MM.1S (cell line): ENCODE data around the gene EXOSC3.

Experiments
- DNase-seq: peaks from one replicate; pipeline ENCODE4 v3.0.0-alpha.2; 2015
- H2AFZ ChIP-seq: fragments of 300-600 bp; sonication (generic); 2 replicates; pipeline ENCODE4 v1.6.0; 2016; ENCODE audit warnings: antibody characterized with exemption, low read length
- H3F3A ChIP-seq: fragments of 300-600 bp; sonication (generic); 2 replicates; pipeline ENCODE4 v1.6.1; 2016; ENCODE audit warnings: mild to moderate bottlenecking, antibody characterized with exemption, low read length, moderate library complexity, mixed read lengths; ENCODE audit not compliant: insufficient read depth
- H3K27ac ChIP-seq: fragments of 300-600 bp; sonication (generic); 2 replicates; pipeline ENCODE4 v1.5.1; 2016; ENCODE audit warnings: mild to moderate bottlenecking, low read length
- H3K27me3 ChIP-seq: fragments of 300-600 bp; sonication (generic); replicated peaks from 2 replicates; pipeline ENCODE4 v1.6.0; 2016; ENCODE audit warnings: low read length; ENCODE audit not compliant: insufficient read depth
- H3K36me3 ChIP-seq: fragments of 300-600 bp; sonication (generic); replicated peaks from 2 replicates; pipeline ENCODE4 v1.6.1; 2016; ENCODE audit warnings: mild to moderate bottlenecking, low read length, mixed read lengths; ENCODE audit not compliant: insufficient read depth
- H3K4me1 ChIP-seq: fragments of 300-600 bp; sonication (generic); 2 replicates; pipeline ENCODE4 v1.6.1; 2016; ENCODE audit warnings: low read length, mixed read lengths
- H3K4me2 ChIP-seq: fragments of 300-600 bp; sonication (generic); 2 replicates; pipeline ENCODE4 v1.6.0; 2016; ENCODE audit warnings: low read depth, low read length
- H3K4me3 ChIP-seq: fragments of 300-600 bp; sonication (generic); 2 replicates; pipeline ENCODE4 v1.5.1; 2016; ENCODE audit warnings: low read length, mixed read lengths
- H3K79me2 ChIP-seq: fragments of 300-600 bp; sonication (generic); 2 replicates; pipeline ENCODE4 v1.6.1; 2016; ENCODE audit warnings: mixed run types, low read length, mixed read lengths
- H3K9ac ChIP-seq: fragments of 300-600 bp; sonication (generic); 2 replicates; pipeline ENCODE4 v1.6.1; 2016; ENCODE audit warnings: low read length, mixed read lengths
- H3K9me2 ChIP-seq: fragments of 300-600 bp; sonication (generic); replicated peaks from 2 replicates; pipeline ENCODE4 v1.6.1; 2016; ENCODE audit warnings: mild to moderate bottlenecking, low read length, mixed read lengths; ENCODE audit not compliant: insufficient read depth
- H3K9me3 ChIP-seq: fragments of 300-600 bp; sonication (generic); replicated peaks from 2 replicates; pipeline ENCODE4 v1.6.1; 2016; ENCODE audit warnings: mild to moderate bottlenecking, low read length, mixed read lengths; ENCODE audit not compliant: insufficient read depth
- H4K20me1 ChIP-seq: fragments of 300-600 bp; sonication (generic); 2 replicates; pipeline ENCODE4 v1.6.1; 2016; ENCODE audit warnings: mild to moderate bottlenecking, low read length, moderate library complexity, mixed read lengths; ENCODE audit not compliant: insufficient read depth
- EZH2 ChIP-seq: fragments of 300-600 bp; sonication (generic); optimal IDR thresholded peaks from 2 replicates; pipeline ENCODE3; 2017; ENCODE audit warnings: low read depth, mild to moderate bottlenecking, antibody characterized with exemption, low read length, mixed read lengths
- EZH2phosphoT487 ChIP-seq: fragments of 300-600 bp; sonication (generic); IDR thresholded peaks from 2 replicates; pipeline ENCODE4 v1.6.1; 2018; ENCODE audit warnings: antibody characterized with exemption, low read length
- TF ChIP-seq, protein P1 (sequence below): fragments of 300-600 bp; sonication (generic); IDR thresholded peaks from 2 replicates; pipeline ENCODE4 v1.5.1; 2016; ENCODE audit warnings: antibody characterized with exemption, low read length, mixed read lengths

EXOSC3 gene

DNA sequence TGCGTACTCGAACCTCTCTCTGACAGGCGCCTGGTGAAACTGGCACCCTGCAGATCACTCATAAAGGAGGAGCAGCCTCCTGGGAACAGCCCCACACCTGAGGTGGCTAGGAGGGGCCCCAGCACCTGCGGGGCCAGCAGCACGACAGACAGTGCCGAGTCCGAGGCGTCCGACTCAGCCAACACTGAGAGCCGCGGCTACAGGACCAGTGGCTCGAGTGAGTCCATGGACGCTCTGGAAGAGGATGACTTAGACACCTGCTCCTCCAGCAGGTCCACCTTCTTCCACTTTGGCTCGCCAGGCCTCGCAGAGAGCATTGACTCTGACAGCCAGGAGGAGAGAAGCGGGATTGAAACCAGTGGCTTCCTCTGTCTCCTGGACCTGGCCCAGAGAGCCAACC, 44.7 kb downstream of the EXOSC3 start:
- no peaks in the 10 kb centered on the region for H3K9me3 ChIP-seq
- TF ChIP-seq EZH2, result no peak
- TF ChIP-seq, protein P1, sequence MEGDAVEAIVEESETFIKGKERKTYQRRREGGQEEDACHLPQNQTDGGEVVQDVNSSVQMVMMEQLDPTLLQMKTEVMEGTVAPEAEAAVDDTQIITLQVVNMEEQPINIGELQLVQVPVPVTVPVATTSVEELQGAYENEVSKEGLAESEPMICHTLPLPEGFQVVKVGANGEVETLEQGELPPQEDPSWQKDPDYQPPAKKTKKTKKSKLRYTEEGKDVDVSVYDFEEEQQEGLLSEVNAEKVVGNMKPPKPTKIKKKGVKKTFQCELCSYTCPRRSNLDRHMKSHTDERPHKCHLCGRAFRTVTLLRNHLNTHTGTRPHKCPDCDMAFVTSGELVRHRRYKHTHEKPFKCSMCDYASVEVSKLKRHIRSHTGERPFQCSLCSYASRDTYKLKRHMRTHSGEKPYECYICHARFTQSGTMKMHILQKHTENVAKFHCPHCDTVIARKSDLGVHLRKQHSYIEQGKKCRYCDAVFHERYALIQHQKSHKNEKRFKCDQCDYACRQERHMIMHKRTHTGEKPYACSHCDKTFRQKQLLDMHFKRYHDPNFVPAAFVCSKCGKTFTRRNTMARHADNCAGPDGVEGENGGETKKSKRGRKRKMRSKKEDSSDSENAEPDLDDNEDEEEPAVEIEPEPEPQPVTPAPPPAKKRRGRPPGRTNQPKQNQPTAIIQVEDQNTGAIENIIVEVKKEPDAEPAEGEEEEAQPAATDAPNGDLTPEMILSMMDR, result no peak
- TF ChIP-seq EZH2phosphoT487, result no peak
- H3K36me3 ChIP-seq, result no peaks in the 10 kb centered on the region
- DNase-seq, result no peak
- no peaks in the 10 kb centered on the region for H3F3A ChIP-seq
- no peak overlapping the region for H3K9ac ChIP-seq
- no peaks in the 10 kb centered on the region for H4K20me1 ChIP-seq
- H3K4me1 ChIP-seq, result no peaks in the 10 kb centered on the region
- no peaks in the 10 kb centered on the region for H3K79me2 ChIP-seq
- H3K4me3 ChIP-seq, result no peak overlapping the region
- H3K4me2 ChIP-seq, result no peak overlapping the region
- no peaks in the 10 kb centered on the region for H3K27me3 ChIP-seq
- H2AFZ ChIP-seq, result no peak overlapping the region
- no peak overlapping the region for H3K27ac ChIP-seq
- no peaks in the 10 kb centered on the region for H3K9me2 ChIP-seq

DNA sequence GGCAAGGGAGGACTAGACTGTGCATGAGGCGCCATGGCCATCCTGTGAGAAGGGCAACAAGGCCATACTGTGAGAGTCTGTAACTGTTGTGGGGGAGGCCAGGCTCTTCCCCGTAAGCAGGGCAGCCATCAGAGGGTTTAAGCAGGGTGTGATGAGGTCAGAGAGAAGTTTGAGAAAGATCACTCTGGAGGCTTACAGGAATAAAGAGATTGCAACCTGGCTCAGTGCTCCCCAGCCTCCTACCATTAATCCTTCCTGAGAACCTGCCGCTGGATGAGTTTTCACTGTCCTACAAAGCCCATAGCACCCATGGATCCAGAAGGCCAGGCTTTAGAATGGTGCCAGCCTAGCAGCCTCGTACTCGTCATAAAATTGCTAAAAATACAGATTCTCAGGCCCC, 45.6 kb downstream of the EXOSC3 start:
- Histone ChIP-seq H3K9ac (no peak overlapping the region), H3F3A (no peaks in the 10 kb centered on the region), H3K36me3 (no peaks in the 10 kb centered on the region), H3K9me3 (no peaks in the 10 kb centered on the region), H3K4me3 (no peak overlapping the region), H3K27ac (no peak overlapping the region), H4K20me1 (no peaks in the 10 kb centered on the region), H3K27me3 (no peaks in the 10 kb centered on the region), H3K4me2 (no peak overlapping the region), H3K4me1 (no peaks in the 10 kb centered on the region), H3K9me2 (no peaks in the 10 kb centered on the region), H2AFZ (no peak overlapping the region), H3K79me2 (no peaks in the 10 kb centered on the region)
- no peak for DNase-seq
- TF ChIP-seq EZH2, result no peak
- TF ChIP-seq, protein P1, result no peak
- TF ChIP-seq EZH2phosphoT487, result no peak

DNA sequence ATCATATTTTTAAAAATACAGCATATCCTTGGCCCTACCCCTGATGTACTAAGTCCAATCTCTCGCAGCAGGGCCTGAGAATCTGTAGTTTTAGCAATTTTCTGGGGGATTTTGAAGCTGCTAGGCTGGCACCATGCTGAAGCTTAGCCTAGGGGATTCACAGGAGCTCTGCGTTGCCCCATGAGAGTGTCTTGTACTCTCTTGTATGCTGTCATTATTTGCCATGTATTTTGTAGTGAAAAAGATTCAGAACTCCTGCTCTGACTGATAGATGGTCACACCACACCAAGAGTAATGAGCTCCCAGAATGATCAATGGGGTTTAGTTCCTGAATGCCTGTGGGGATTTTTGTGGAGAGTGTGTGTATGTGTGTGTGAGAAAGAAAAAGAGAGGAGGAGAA, 51.9 kb downstream of the EXOSC3 start:
- Histone ChIP-seq H3K9me2 (no peaks in the 10 kb centered on the region), H3K36me3 (no peaks in the 10 kb centered on the region), H3K9ac (no peak overlapping the region), H3K79me2 (no peaks in the 10 kb centered on the region), H3K4me3 (no peak overlapping the region), H3K27me3 (no peaks in the 10 kb centered on the region), H3K4me2 (no peak overlapping the region), H3K9me3 (no peaks in the 10 kb centered on the region), H2AFZ (no peak overlapping the region), H3F3A (no peaks in the 10 kb centered on the region), H3K27ac (no peak overlapping the region), H4K20me1 (no peaks in the 10 kb centered on the region), H3K4me1 (no peaks in the 10 kb centered on the region)
- TF ChIP-seq, protein P1, result no peak
- no peak for TF ChIP-seq EZH2phosphoT487
- no peak for TF ChIP-seq EZH2
- DNase-seq, result no peak
